Occipital lobe (tissue), 2 donors: Measurements from ENCODE around the gene DCLK2. TPM values are rescaled to one million over a fixed set of nuclear protein-coding genes. Genes with fewer than 3 reads are reported as not detected.

Experiments
- DNase-seq: peaks from one replicate; lab custom pipeline; 2025; lab: John Stamatoyannopoulos, UW
- total RNA-seq: library from RNA; depleted of rRNA; stranded (reverse); fragments of >200 nt; gene quantifications from one replicate; pipeline ENCODE4 v1.2.3, GENCODE V29; 2014

DCLK2 gene
- total RNA-seq, 1 donor from 2014 or later: 65.0 TPM

GRCh38 chr4:150206954-150207353, 128.7 kb downstream of the DCLK2 start:
- DNase-seq: no peak

GRCh38 chr4:150207871-150208270, 129.6 kb downstream of the DCLK2 start:
- no peak for DNase-seq

- no peak for DNase-seq
Measured at GRCh38 chr4:150209140-150209829, 131.0 kb downstream of the DCLK2 start.

GRCh38 chr4:150211016-150211415, 132.8 kb downstream of the DCLK2 start:
- DNase-seq: no peak

- DNase-seq: no peak
Measured at GRCh38 chr4:150211799-150212445, 133.7 kb downstream of the DCLK2 start.

GRCh38 chr4:150212485-150212884, 134.2 kb downstream of the DCLK2 start:
- no peak for DNase-seq

GRCh38 chr4:150212927-150213326, 134.7 kb downstream of the DCLK2 start:
- DNase-seq: no peak

GRCh38 chr4:150215601-150216000, 137.4 kb downstream of the DCLK2 start:
- no peak for DNase-seq

- no peak for DNase-seq
Measured at GRCh38 chr4:150216726-150217125, 138.5 kb downstream of the DCLK2 start.

- no peak for DNase-seq
Measured at GRCh38 chr4:150217192-150217591, 138.9 kb downstream of the DCLK2 start.

- DNase-seq: no peak
Measured at GRCh38 chr4:150217808-150218207, 139.6 kb downstream of the DCLK2 start.

GRCh38 chr4:150218447-150218846, 140.2 kb downstream of the DCLK2 start:
- DNase-seq: no peak

- DNase-seq: peak; percentile 21
Measured at GRCh38 chr4:150219841-150220240, 141.6 kb downstream of the DCLK2 start.

GRCh38 chr4:150224896-150225591, 146.8 kb downstream of the DCLK2 start:
- DNase-seq: no peak

- no peak for DNase-seq
Measured at GRCh38 chr4:150229520-150229919, 151.3 kb downstream of the DCLK2 start.

GRCh38 chr4:150230561-150230960, 152.3 kb downstream of the DCLK2 start:
- no peak for DNase-seq

- no peak for DNase-seq
Measured at GRCh38 chr4:150231107-150231770, 153.0 kb downstream of the DCLK2 start.

GRCh38 chr4:150232029-150232428, 153.8 kb downstream of the DCLK2 start:
- DNase-seq: no peak

GRCh38 chr4:150234246-150234645, 156.0 kb downstream of the DCLK2 start:
- no peak for DNase-seq

- DNase-seq: no peak
Measured at GRCh38 chr4:150235317-150235716, 157.1 kb downstream of the DCLK2 start.

GRCh38 chr4:150235808-150236271, 157.6 kb downstream of the DCLK2 start:
- no peak for DNase-seq

GRCh38 chr4:150236626-150237025, 158.4 kb downstream of the DCLK2 start:
- DNase-seq: no peak
